GM19467 (cell line): ENCODE measurements around the gene C9orf85.
A peak's percentile ranks its signal among the peaks of the same experiment; 100 is the strongest.
"Not testable (repeated sequence)": the region's sequence is repeated elsewhere in the genome, so short reads cannot be mapped to it uniquely, and the experiment has no call there.

Source experiments
- ATAC-seq: cut with Tn5 transposase; IDR thresholded peaks from one replicate; pipeline ENCODE4 v1.9.1; 2021; ENCODE audit warnings: mild to moderate bottlenecking, moderate library complexity; ENCODE audit not compliant: unreplicated experiment

Gene C9orf85, protein sequence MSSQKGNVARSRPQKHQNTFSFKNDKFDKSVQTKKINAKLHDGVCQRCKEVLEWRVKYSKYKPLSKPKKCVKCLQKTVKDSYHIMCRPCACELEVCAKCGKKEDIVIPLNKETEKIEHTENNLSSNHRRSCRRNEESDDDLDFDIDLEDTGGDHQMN

GRCh38 chr9:71911061-71911907 is at the start of gene C9orf85, which contains the start of gene ABHD17B:
C9orf85 (plus strand) TSS chr9:71911639; CDS start chr9:71911735, 96 bp downstream.
ABHD17B (minus strand) TSS chr9:71911193; CDS start chr9:71875080, 36,113 bp downstream.
- ATAC-seq, result peak; percentile 93

DNA sequence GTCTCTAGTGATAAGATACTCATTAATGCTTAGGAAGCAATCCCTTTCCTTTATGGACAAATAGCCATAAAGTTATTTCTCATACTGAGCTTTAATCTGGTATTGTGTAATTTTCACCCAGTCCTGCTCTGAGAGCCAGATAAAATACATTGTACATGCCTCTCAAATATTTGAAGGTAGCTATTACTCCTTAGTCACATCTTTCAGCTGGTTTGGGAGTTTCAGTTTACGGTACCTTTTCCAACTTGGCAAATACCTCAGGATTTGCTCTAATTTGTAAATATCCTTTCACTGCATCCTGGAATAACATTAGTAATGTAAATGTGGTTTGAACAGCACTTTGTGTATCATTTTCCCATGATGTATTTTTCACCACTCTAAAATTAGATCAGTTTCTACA is 47.8 kb upstream of the C9orf85 start:
- no peak for ATAC-seq

DNA sequence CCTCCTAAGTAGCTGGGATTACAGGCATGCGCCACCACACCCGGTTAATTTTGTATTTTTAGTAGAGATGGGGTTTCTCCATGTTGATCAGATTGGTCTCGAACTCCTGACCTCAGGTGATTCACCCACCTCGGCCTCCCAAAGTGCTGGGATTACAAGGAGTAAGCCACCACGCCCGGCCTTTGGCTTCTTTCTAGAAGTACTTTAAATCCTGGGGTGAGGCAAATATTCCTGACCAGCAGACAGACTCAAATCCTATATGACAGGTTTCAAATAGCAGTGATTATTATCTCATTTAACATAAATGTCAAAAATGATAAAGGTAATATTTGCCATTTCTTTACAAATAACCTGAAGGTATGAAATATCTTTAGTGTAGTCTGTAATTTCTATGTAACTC is 36.1 kb upstream of the C9orf85 start:
- no peak for ATAC-seq

GRCh38 chr9:71876106-71876505 is 35.3 kb upstream of the C9orf85 start:
- ATAC-seq, result no peak

- ATAC-seq, result no peak
These were observed 34.6 kb upstream of the C9orf85 start for GRCh38 chr9:71876829-71877228.

GRCh38 chr9:71878327-71879274 is 32.8 kb upstream of the C9orf85 start:
- no peak for ATAC-seq

GRCh38 chr9:71879644-71880174 is 31.7 kb upstream of the C9orf85 start:
- no peak for ATAC-seq

DNA sequence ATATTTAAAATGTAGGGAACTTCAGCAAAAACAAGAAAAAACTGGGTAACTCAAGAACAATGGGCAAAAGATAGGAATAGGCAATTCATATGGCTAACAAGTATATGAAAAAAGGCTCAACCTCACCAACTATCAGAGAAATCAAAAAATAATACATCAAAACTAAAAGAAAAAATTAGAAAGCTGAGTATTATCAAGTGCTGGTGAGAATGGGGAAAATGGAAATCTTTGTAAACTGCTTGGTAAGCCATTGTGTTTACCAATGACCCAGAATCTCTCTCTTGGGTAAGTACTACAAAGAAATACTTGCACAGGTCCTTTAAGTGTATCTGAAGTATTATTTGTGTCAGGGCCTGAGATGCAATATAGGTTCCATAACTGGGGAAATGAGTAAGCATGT is 27.4 kb upstream of the C9orf85 start:
- no peak for ATAC-seq

GRCh38 chr9:71885467-71885866 is 26.0 kb upstream of the C9orf85 start:
- ATAC-seq, result no peak

DNA sequence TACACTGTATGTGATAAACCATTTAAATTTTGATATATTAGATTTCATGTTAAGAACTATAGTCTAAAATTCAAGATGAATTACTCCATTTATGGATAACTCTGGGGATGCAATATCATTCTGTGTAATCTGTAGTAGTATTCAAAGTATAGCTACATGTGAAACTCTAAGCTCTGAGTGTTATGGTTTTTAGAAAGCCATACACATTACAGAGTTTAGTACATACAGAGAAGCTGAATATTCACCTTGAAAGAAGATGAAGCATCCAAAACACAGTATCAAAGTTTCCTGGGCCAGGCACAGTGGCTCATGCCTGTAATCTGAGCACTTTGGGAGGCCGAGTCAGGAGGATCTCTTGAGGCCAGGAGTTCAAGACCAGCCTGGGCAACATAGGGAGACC is 25.4 kb upstream of the C9orf85 start:
- no peak for ATAC-seq

GRCh38 chr9:71886541-71886940 is 24.9 kb upstream of the C9orf85 start:
- ATAC-seq, result no peak

GRCh38 chr9:71887362-71887761 is 24.1 kb upstream of the C9orf85 start:
- ATAC-seq, result no peak

GRCh38 chr9:71890042-71890679 is 21.3 kb upstream of the C9orf85 start:
- no peak for ATAC-seq

DNA sequence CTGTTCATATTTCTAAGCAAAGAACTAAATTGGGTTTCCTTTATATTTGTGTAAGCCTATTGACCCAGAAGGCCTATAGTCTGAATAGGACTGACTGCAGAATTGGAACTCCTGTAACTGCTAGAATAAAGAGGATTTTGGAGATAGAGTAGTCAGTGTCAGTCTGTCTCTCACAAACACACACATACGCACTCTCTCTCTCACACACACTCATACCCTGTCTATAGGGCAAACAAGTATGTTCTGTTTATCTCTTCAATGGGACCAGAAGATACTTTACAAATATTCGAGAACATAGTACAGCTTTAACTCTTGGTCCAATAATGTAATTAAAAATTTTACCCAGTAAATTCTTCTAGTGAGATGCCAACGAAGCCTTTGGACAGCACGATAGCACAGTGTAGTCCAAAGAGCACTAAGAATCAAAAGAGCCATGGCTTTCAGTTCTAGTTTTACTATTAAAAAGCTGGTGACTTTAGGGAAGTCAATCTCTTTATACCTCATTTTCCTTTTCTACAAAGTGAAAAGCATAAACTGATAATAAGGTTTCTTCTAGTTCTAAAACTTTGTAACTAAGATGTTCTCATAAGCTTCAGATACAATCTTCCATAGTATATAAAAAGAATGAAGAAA is 19.8 kb upstream of the C9orf85 start:
- ATAC-seq, result no peak

DNA sequence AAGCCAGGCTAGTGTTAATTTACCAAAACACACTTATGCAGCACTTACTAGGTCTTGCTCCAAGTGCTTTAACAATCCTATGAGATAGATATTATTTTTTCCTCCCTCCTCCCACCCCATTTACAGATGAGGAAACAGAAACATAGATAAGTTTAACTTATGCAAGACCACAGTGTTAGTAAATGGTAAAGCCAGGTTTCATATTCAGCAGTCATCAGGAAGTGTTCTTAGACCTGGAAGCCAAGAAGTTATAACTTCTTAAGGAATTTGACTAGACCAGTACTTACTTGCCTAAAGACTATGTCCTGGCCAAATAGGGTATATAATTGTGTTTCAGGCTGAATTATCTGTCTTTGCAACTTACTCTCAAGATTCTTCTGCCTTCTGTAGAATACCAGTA is 16.3 kb upstream of the C9orf85 start:
- peak; percentile 57 for ATAC-seq

- ATAC-seq, result no peak
These were observed 15.5 kb upstream of the C9orf85 start for GRCh38 chr9:71895955-71896354.

GRCh38 chr9:71896761-71897160 is 14.7 kb upstream of the C9orf85 start:
- ATAC-seq, result no peak

DNA sequence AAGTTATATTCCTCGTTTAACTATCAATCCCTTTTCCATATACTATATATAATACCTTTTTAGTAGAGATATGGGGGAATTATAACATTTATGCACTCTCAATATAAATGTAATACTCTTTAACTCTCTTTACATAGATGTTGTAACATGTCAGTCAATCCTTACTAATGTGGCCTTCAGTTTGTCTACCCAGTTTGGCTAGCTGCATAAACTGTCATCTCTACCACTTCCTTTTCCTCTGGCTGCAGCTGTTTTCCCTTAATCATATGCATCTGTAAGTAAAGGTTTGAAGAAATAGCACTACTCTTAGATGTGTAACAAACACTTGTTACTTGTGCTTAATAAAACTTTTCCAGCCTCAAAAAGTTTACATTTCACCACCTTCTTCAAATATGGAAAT is 13.9 kb upstream of the C9orf85 start:
- no peak for ATAC-seq

- ATAC-seq, result not testable (repeated sequence)
These were observed 12.7 kb upstream of the C9orf85 start for GRCh38 chr9:71898756-71899155.
